Panc1 (cell line): ENCODE measurements around the gene PTX4. TPM values are rescaled to one million over a fixed set of nuclear protein-coding genes. Genes with fewer than 3 reads are reported as not detected.

Experiments
- ATAC-seq: fragments of 200-7000 bp; cut with Tn5 transposase; 2 replicates; pipeline ENCODE4 v1.9.1; 2020; ENCODE audit warnings: mild to moderate bottlenecking, moderate library complexity
- BruUV-seq: library from RNA; stranded (reverse); fragments of 400-500 nt; replicated peaks from 2 replicates; lab custom pipeline; 2021; lab: Mats Ljungman, UMichigan
- CTCF ChIA-PET: fragments of 300-600 bp; sonication (Branson Sonifier 250); formaldehyde crosslinking; loops from one replicate; lab custom pipeline; 2022; ENCODE audit warnings: antibody characterized with exemption; lab: Charles Lee
- POLR2A ChIA-PET: fragments of 300-600 bp; sonication (Branson Sonifier 250); formaldehyde crosslinking; loops from one replicate; lab custom pipeline; 2022; ENCODE audit warnings: antibody characterized with exemption; lab: Charles Lee
- DNase-seq: peaks from one replicate; pipeline ENCODE4 v3.0.0-alpha.2; 2010; ENCODE audit warnings: low read depth, low spot score
- H3K27ac ChIP-seq: 2 replicates; pipeline ENCODE4 v1.5.1; 2011; ENCODE audit warnings: mild to moderate bottlenecking, low read length, inconsistent platforms
- H3K27me3 ChIP-seq: fragments of 200-500 bp; sonication (Bioruptor generic); 2 replicates; pipeline ENCODE4 v1.6.0; 2014; ENCODE audit warnings: low read length, inconsistent platforms; ENCODE audit not compliant: control insufficient read depth, insufficient read depth
- H3K36me3 ChIP-seq: fragments of 200-500 bp; sonication (Bioruptor generic); 2 replicates; pipeline ENCODE4 v1.5.1; 2014; ENCODE audit warnings: inconsistent platforms, mild to moderate bottlenecking, low read length, moderate library complexity; ENCODE audit not compliant: control insufficient read depth, insufficient read depth
- H3K4me1 ChIP-seq: 2 replicates; pipeline ENCODE4 v1.5.1; 2011; ENCODE audit warnings: inconsistent platforms, mild to moderate bottlenecking, low read length, moderate library complexity; ENCODE audit not compliant: control insufficient read depth, insufficient read depth
- H3K4me3 ChIP-seq, 2 experiments: 2 replicates each; pipeline ENCODE4 v1.5.1; 2011 to 2012; ENCODE audit warnings: low read depth in 2 of 2, low read length in 2 of 2, mild to moderate bottlenecking in 2 of 2, inconsistent platforms in 1 of 2, moderate library complexity in 1 of 2
- H3K9me3 ChIP-seq: fragments of 200-500 bp; sonication (Bioruptor generic); 2 replicates; pipeline ENCODE4 v1.5.1; 2014; ENCODE audit warnings: low read depth, mild to moderate bottlenecking, inconsistent platforms, low read length, moderate library complexity; ENCODE audit not compliant: control insufficient read depth, insufficient read depth
- CTCF ChIP-seq: fragments of 450-650 bp; IDR thresholded peaks from 2 replicates; pipeline ENCODE4 v1.5.1; 2017; ENCODE audit warnings: mild to moderate bottlenecking
- POLR2AphosphoS5 ChIP-seq: IDR thresholded peaks from 2 replicates; pipeline ENCODE4 v1.6.1; 2012; ENCODE audit warnings: mild to moderate bottlenecking, low read depth, low read length, moderate library complexity
- REST ChIP-seq, 2 experiments: IDR thresholded peaks; 2 replicates each; pipeline ENCODE4 v1.6.1; 2011 to 2012; ENCODE audit warnings: low read depth in 2 of 2, control low read depth in 1 of 2, low read length in 1 of 2, mild to moderate bottlenecking in 1 of 2, moderate library complexity in 1 of 2; ENCODE audit not compliant: insufficient read depth in 1 of 2
- SIN3A ChIP-seq: IDR thresholded peaks from 2 replicates; pipeline ENCODE4 v1.6.1; 2012; ENCODE audit warnings: low read depth, mild to moderate bottlenecking, low read length, moderate library complexity, borderline replicate concordance; ENCODE audit not compliant: insufficient read depth
- TCF7L2 ChIP-seq: IDR thresholded peaks from 2 replicates; pipeline ENCODE4 v1.6.1; 2011; ENCODE audit warnings: mild to moderate bottlenecking, low read depth, low read length, inconsistent platforms
- in situ Hi-C: cut with HindIII; loops from 2 replicates; pipeline ENCODE4 v1.10.0; 2016; ENCODE audit warnings: low sequenced_read_pairs, low pct_unique_long_range_greater_than_20kb
- intact Hi-C: fragments of 100-400 bp; cut with micrococcal nuclease; formaldehyde crosslinking; loops from one replicate; pipeline ENCODE4 v1.10.0; 2022; ENCODE audit not compliant: unreplicated experiment
- total RNA-seq: library from RNA; stranded (reverse); gene quantifications from one replicate; pipeline ENCODE4 v1.2.1, GENCODE V29; 2021; ENCODE audit not compliant: unreplicated experiment

PTX4 gene
- total RNA-seq, 1 experiment from 2014 or later, result not detected

DNA sequence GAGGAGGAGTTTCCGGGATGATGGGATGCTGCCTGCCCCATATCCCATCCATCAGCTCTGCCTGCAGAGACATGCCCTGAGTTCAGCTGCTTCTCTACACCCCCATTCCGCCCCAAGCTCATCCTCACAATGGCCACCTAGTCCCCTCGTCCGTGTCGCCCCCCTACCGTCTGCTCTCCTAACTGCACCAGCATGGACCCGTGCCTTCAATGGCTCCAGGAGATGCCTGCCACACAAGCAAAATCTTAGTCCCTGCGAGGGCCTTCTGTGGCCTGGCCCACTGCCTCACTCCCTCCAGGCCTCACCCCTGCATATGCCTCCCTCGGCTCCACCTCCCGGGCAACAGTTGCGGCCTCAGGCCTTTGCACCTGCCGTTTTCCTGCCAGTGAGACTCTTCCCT, 2.6 kb upstream of the PTX4 start:
- in situ Hi-C loops, result no loop called here
- no peak for ATAC-seq
- Histone ChIP-seq H3K4me3 (no peak overlapping the region), H3K27ac (no peak overlapping the region), H3K36me3 (peaks cover 2% of the 10 kb centered on the region; the same call in 1 of the 2 replicates), H3K27me3 (no peaks in the 10 kb centered on the region), H3K4me1 (peaks cover 12% of the 10 kb centered on the region), H3K9me3 (no peaks in the 10 kb centered on the region)
- DNase-seq, result no peak
- intact Hi-C loops, result no loop called here
- no TSS peak for BruUV-seq
- POLR2A ChIA-PET, result no interaction called here
- TF ChIP-seq TCF7L2 (no peak), SIN3A (no peak), CTCF (no peak), POLR2AphosphoS5 (no peak), REST (IDR thresholded peaks at IDR 0.05; ENCODE audit: insufficient read depth in 1 of 2, low read depth in 2 of 2, low read length in 1 of 2) (no peak)
- CTCF ChIA-PET, result no interaction called here

- Histone ChIP-seq H3K4me1 (peaks cover 7% of the 10 kb centered on the region), H3K27me3 (no peaks in the 10 kb centered on the region), H3K9me3 (no peaks in the 10 kb centered on the region), H3K27ac (no peak overlapping the region), H3K36me3 (peaks cover 2% of the 10 kb centered on the region; the same call in 1 of the 2 replicates), H3K4me3 (no peak overlapping the region)
- intact Hi-C loops, result no loop called here
- in situ Hi-C loops, result no loop called here
- no TSS peak for BruUV-seq
- ChIA-PET CTCF (no interaction called here), POLR2A (interaction anchor here (0.5 kb wide), 1 partner anchor 121 kb away, joined by 3 read pairs; no protein-coding TSS in a partner anchor)
- TF ChIP-seq TCF7L2 (no peak), SIN3A (no peak), POLR2AphosphoS5 (no peak), REST (IDR thresholded peaks at IDR 0.05; ENCODE audit: insufficient read depth in 1 of 2, low read depth in 2 of 2, low read length in 1 of 2) (no peak)
- no peak for ATAC-seq
- no peak for DNase-seq
Measured at GRCh38 chr16:1489077-1489476, 333 bp upstream of the PTX4 start.
